Suprapubic skin (tissue), 3 donors: ENCODE measurements around the gene ARHGEF12.

Source experiments
- CTCF ChIP-seq, 2 donors: fragments of 200-600 bp in 1 of 2; fragments of 450-650 bp in 1 of 2; sonication (generic) in 1 of 2; IDR thresholded peaks; one replicate each; pipeline ENCODE4 v1.5.1; 2016 to 2019; ENCODE audit warnings: antibody characterized with exemption in 2 of 2, mild to moderate bottlenecking in 1 of 2, moderate library complexity in 1 of 2
- POLR2A ChIP-seq, 2 donors: fragments of 450-650 bp; IDR thresholded peaks; one replicate each; pipeline ENCODE4 v1.6.1; 2017; ENCODE audit warnings: antibody characterized with exemption in 2 of 2, mild to moderate bottlenecking in 2 of 2, moderate library complexity in 2 of 2

DNA sequence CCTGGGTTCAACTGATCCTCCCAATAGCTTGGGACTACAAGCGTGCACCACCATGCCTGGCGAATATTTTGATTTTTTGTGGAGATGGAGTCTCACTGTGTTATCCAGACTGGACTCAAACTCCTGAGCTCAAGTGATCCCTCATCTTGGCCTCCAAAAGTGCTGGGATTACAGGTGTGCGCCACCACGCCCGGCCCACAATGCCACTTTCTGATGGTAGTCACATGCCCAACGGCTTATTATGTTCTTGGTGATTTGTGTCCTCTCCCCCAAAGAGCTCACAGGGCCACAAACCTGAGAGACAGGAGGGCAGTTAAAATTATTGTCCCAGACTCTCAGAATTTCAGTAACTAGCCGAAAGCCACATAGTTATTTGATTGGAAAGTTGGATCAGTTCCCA, 185.0 kb downstream of the ARHGEF12 start:
- TF ChIP-seq POLR2A (IDR thresholded peaks at IDR 0.05) (no peak), CTCF (IDR thresholded peaks at IDR 0.05) (no peak)
